ENCODE data around the gene USP24.

The USP24 gene

GRCh38 chr1:55064861-55065263, 150.3 kb downstream of the USP24 start:
- no peak for DNase-seq

DNA sequence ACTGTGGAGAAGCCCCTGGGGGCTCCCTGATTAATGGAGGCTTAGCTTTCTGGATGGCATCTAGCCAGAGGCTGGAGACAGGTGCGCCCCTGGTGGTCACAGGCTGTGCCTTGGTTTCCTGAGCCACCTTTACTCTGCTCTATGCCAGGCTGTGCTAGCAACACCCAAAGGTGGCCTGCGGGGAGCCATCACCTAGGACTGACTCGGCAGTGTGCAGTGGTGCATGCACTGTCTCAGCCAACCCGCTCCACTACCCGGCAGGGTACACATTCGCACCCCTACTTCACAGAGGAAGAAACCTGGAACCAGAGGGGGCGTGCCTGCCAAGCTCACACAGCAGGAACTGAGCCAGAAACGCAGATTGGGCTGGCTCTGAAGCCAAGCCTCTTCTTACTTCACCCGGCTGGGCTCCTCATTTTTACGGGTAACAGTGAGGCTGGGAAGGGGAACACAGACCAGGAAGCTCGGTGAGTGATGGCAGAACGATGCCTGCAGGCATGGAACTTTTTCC, 151.0 kb downstream of the USP24 start:
- DNase-seq: no peak

- DNase-seq: no peak
These were observed 151.6 kb downstream of the USP24 start for GRCh38 chr1:55063577-55063942.

- DNase-seq: no peak
These were observed 152.2 kb downstream of the USP24 start for GRCh38 chr1:55062801-55063576.

DNA sequence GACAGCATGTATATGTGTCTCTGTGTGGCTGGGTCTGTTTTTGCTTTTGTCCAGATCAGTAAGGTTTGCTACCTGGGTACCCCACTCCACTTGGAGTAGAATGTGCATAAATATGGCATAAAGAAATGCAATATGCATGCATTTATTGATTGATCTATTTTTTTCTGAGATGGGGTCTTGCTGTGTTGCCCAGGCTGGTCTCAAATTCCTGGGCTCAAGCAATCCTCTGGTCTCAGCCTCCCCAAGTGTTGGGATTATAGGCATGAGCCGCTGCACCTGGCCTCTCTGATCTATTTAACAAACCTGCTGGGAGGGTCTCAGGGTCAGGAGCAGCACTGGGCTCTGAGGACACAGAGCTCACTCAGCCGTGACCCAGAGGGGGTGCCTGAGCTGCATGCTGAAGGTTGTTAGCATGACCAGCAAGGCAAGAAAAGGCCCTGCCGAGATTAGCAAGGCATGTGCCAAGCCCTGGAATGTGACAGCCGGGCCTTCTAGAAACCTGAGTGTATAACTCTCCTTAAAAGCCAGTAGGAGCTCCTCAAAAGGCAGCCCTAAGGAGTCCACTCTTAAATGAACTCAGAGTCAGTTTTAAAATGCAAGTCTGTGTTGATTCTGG, 153.3 kb downstream of the USP24 start:
- no peak for DNase-seq

- DNase-seq: no peak
These were observed 154.0 kb downstream of the USP24 start for GRCh38 chr1:55061000-55061705.

DNA sequence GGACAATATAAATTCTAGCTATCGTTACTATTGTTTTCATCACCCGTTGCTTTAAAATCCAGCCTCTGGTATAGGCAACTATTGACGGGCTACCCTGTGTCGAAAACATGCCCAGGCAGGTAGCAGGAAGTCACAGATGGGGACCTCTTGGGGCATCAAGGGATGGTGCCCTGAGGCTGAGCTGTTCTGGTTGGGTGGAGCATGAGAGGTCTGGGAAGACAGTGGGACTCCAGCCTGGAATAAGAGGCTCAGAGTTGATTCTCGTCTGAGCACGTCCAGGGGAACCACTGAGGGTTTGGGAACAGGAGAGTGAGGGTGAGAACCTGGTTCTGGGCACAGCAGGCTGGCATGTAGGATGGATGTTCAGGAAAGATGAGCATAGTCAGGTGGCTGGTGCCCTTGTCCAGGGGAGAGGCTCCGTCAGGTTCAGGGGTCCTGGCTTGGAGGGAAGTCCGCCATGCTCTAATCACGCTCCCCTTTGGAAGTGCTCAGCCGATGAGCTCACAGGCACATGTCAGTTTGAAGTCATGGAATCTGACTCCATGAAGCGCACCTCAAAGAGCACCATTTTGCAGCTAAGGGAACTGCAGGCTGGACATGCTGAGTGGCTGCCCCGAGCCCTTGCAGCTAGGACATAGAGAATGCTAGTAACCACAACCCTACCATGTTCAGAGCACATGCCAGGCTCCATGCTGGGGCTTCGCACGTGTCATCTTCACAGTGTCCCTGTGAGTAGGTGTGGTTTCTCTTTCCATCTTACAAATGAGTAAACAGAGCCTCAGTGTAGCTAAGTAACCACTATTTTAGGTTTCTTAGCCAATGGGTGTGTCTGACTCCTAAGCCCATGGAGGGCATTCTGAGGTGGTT, 154.8 kb downstream of the USP24 start:
- DNase-seq: no peak

- DNase-seq: no peak
These were observed 155.6 kb downstream of the USP24 start for GRCh38 chr1:55059302-55060132.

- no peak for DNase-seq
These were observed 157.2 kb downstream of the USP24 start for GRCh38 chr1:55057956-55058298.

DNA sequence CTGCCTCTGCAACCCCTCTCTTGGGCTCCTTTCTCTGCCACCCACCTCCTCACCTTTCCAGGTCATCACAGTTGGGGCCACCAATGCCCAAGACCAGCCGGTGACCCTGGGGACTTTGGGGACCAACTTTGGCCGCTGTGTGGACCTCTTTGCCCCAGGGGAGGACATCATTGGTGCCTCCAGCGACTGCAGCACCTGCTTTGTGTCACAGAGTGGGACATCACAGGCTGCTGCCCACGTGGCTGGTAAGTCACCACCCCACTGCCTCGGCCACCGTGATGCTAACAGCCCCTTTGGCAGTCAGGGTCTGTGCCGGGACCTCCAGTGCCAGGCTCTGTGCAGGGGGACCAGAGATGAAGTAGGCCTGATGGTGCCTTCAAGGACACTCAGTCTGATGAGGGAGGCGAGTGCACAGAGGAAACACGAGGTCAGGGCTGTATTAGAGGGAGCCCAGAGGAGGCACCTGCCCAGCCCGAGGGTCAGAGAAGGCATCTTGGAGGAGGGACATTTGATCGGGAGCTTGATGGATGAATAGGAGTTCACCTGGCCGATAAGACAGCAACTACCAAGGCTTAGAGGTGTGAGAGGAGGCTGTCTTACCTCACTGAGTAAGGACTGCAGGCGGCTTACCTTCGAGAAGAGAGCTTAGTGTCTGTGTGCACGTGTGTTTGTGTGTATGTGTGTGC, 157.8 kb downstream of the USP24 start:
- no peak for DNase-seq

GRCh38 chr1:55056632-55056992, 158.6 kb downstream of the USP24 start:
- DNase-seq: no peak

GRCh38 chr1:55055951-55056631, 159.1 kb downstream of the USP24 start:
- DNase-seq: no peak

DNA sequence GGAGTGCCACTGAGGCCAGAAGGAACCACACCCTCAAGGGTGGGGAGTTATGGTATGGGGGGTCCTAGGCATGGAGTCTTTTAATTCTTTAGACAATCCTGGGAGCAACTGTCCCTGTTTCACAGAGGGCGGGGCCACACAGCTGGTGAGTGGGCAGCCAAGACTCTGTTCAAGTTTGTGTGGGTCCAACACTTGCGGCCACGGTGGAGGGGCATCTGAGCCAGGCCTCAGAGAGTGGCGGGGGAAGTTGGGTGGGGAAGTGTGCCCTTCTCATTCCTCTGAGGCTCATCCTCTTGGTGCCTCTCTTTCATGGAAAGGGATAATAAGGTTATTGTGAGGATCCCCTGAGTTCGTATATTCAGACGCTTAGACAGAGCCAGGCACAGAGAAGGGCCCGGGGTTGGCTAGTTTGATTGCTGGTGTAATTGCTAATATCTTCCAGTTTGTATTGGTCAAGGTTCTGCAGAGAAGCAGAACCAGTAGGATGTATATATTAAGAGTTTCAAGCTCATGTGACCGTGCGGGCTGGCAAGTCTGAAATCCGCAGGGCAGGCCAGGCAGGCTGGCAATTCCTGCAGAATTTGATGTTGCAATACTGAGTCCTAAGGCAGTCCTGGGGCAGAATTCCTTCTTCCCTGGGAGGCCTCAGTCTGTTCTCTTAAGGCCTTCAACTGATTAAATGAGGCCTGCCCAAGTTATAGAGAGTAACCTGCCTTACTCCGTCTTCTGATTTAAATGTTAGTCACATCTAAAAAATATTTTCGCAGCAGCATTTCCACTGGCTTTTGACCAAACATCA, 159.9 kb downstream of the USP24 start:
- DNase-seq: no peak

GRCh38 chr1:55054396-55054795, 160.8 kb downstream of the USP24 start:
- DNase-seq: no peak

- DNase-seq: no peak
These were observed 161.8 kb downstream of the USP24 start for GRCh38 chr1:55053265-55053954.

DNA sequence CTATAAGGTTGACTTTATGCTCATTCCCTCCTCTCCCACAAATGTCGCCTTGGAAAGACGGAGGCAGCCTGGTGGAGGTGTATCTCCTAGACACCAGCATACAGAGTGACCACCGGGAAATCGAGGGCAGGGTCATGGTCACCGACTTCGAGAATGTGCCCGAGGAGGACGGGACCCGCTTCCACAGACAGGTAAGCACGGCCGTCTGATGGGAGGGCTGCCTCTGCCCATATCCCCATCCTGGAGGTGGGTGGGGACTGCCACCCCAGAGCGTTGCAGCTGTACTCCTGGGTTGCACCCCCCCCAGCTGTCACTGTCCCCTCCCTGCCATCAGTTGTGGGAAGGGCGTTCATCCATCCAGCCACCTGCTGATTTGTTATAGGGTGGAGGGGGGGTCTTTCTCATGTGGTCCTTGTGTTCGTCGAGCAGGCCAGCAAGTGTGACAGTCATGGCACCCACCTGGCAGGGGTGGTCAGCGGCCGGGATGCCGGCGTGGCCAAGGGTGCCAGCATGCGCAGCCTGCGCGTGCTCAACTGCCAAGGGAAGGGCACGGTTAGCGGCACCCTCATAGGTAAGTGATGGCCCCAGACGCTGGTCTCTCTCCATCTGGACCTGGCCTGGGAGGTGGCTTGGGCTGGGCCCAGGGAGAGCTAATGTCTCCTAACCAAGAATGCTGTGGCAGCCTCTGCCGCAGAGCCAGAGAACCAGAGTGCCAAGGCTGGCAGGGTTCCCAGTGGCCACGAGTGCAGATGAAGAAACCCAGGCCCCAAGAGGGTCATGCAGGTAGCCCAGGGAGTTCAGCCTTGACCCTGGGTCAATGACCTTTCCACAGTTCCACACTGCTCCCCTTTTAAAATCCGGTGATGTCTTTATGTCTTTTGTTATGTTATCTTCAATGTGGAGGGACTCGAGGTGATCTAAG, 162.7 kb downstream of the USP24 start:
- no peak for DNase-seq

DNA sequence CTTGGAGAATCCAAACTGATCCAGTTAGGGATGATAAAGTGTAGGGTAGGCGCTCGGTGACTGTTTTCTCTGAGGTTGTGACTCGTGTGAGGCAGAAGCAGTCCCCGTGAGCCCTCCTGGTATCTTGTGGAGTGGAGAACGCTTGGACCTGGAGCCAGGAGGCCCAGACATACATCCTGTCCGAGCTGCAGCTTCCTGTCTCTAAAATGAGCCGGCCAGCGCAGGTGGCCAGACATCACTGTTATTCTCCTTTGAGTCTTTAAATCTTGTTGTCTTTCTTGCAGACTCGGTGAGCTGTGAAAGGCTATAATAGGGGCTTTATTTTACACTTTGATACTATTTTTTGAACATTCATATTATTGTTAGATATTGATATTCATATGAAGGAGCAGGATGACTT, 163.5 kb downstream of the USP24 start:
- no peak for DNase-seq

GRCh38 chr1:55051169-55051568, 164.0 kb downstream of the USP24 start:
- DNase-seq: no peak
